Hematopoietic multipotent progenitor cell treated with erythropoietin and hydrocortisone succinate and interleukin-3 and kit ligand, for 4 days (in vitro differentiated cells): Measurements from ENCODE around the gene EDEM2.
A peak's percentile ranks its signal among the peaks of the same experiment; 100 is the strongest.
"Not testable (repeated sequence)": the region's sequence is repeated elsewhere in the genome, so short reads cannot be mapped to it uniquely, and the experiment has no call there.

Experiments used
- DNase-seq: peaks from one replicate; pipeline ENCODE4 v3.0.0-alpha.2; 2015

EDEM2 gene

DNA sequence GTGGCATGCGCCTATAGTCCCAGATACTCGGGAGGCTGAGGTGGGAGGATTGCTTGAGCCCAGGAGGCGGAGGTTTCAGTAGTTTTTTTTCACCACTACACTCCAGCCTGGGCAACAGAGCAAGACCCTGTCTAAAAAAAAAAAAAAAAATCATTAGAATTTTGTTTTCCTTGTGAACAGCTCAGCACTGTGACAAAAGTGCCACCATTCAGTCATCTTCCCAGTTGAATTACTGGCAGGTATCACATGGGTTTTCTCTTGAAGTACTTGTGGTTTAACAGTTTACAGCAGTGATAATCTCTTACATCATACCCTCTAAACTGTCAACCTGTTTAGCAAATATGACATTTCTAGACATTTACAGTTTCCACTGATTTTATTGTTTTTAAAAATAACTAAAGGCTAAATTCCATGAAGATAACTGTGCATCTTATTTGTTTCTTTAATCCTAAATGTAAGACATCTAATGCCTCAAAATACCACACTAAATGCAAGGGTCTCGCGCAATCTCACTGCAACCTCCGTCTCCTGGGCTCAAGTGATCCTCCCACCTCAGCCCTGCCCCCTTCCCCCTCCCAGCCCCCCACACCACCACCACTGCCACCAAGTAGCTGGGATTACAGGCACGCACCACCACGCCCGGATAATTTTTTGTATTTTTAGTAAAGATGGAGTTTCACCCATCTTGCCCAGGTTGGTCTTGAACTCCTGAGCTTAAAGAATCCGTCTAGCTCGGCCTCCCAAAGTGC is 61.5 kb downstream of the EDEM2 start:
- DNase-seq: peak; percentile 71

DNA sequence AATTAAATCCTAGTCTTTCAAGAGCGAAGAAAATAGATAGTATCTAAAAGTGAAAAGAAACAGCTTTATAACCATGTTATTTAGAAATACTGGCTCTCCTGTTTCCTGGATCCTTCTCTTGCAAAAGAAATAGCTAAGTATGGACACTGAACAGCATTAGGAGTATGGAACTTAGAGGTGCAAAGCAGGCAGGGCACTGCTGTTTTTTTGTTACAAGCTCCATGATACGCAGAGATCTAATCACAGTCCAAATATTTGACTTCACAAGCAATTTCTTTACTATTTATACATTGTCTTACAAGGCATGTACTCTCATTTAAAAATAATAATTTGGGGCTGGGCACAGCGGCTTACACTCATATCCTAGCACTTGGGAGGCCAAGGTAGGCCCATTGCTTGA is 62.1 kb downstream of the EDEM2 start:
- DNase-seq: no peak

- not testable (repeated sequence) for DNase-seq
Observed at GRCh38 chr20:35080348-35080642, 66.8 kb downstream of the EDEM2 start.

DNA sequence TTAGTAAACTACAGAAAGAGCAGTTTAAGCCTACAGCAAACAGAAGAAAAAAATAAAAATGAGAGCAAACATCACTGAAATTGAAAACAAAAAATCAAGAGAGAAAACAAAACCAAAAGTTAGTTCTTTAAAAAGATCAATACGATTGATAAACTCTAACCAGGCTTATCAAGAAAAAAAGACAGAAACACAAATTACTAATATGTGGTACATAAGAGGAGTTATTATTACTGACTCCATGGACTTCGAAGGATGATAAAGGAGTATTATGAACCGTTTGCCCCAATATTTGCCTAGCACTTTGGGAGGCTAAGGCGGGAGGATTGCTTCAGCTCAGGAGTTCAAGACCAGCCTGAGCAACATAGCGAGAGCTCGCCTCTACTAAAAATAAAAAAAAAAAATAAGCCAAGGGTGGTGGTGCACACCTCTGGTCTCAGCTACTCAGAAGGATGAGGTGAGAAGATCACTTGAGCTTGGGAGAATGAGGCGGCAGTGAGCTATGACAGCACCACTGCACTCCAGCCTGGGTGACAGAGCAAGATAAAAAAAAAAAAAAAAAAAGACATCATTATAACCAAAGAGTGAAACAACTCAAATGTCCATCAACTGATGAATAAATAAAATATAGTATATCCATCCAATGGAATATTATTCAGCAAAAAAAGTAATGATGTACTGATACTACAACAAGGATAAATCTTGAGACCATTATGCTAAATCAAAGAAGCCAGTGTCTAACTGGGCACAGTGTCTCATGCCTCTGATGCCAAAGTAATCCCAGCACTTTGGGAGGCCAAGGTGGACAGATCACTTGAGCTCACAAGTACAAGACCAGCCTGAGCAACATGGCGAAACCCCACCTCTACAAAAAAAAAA is 67.4 kb downstream of the EDEM2 start:
- no peak for DNase-seq

DNA sequence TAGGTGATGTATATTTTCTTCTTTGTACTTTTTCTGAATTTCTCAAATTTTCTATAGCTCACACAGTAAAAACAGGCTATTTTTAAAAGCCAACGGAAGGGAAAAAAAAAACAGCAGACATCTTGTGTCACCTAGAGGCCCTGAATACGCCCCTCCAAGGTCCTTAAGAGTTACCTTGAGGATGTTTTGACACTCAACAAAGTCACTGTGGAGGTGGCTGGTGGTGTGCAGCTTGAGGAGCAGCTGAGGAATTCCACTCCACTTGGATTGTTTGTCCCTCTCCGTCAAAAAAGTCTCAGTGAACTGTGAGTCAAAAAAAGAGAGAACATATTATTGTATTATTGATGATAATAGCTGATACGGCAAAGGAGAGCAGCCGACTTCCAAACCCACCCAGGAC is 69.3 kb downstream of the EDEM2 start:
- DNase-seq: no peak

- DNase-seq: no peak
Observed at GRCh38 chr20:35077341-35077740, 69.8 kb downstream of the EDEM2 start.

DNA sequence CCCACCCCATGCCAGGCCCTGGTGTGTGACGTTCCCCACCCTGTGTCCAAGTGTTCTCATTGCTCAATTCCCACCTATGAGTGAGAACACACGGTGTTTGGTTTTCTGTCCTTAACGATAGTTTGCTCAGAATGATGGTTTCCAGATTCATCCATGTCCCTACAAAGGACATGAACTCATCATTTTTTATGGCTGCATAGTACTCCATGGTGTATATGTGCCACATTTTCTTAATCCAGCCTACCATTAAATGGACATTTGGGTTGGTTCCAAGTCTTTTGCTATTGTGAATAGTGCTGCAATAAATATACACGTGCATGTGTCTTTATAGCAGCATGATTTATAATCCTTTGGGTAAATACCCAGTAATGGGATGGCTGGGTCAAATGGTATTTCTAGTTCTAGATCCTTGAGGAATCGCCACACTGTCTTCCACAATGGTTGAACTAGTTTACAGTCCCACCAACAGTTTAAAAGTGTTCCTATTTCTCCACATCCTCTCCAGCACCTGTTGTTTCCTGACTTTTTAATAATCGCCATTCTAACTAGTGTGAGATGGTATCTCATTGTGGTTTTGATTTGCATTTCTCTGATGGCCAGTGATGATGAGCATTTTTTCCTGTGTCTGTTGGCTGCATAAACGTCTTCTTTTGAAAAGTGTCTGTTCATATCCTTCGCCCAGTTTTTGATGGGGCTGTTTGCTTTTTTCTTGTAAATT is 75.5 kb downstream of the EDEM2 start:
- not testable (repeated sequence) for DNase-seq

- DNase-seq: no peak
Observed at GRCh38 chr20:35066194-35066593, 80.9 kb downstream of the EDEM2 start.
